Gastrocnemius medialis (tissue), 4 donors: ENCODE data around the gene RETN. TPM values are rescaled to one million over a fixed set of nuclear protein-coding genes. Genes with fewer than 3 reads are reported as not detected.

ENCODE experiments used
- ATAC-seq, 2 donors: fragments of 150-250 bp; one replicate each; pipeline ENCODE4 v1.9.1; 2016
- DNase-seq, 2 donors: peaks; one replicate each; pipeline ENCODE4 v3.0.0-alpha.2; 2019
- H3K27ac ChIP-seq, 4 donors: fragments of 200-600 bp; sonication (generic); 1 replicate in 1 of 4; 2 replicates in 3 of 4; pipeline ENCODE4 v1.5.1; 2016 to 2018; ENCODE audit warnings: mild to moderate bottlenecking in 2 of 4, moderate library complexity in 1 of 4
- H3K27me3 ChIP-seq, 3 donors: fragments of 200-600 bp; sonication (generic) in 2 of 3; 1 replicate in 1 of 3; 2 replicates in 2 of 3; pipeline versions ENCODE4 v1.5.1 to v1.6.0; 2016 to 2019; ENCODE audit warnings: mild to moderate bottlenecking in 1 of 3, moderate library complexity in 1 of 3
- H3K36me3 ChIP-seq, 2 donors: fragments of 200-600 bp; sonication (generic) in 1 of 2; one replicate each; pipeline ENCODE4 v1.5.1; 2017 to 2018
- H3K4me1 ChIP-seq, 2 donors: fragments of 200-600 bp; sonication (generic) in 1 of 2; one replicate each; pipeline ENCODE4 v1.5.1; 2016 to 2017; ENCODE audit warnings: mild to moderate bottlenecking in 2 of 2
- H3K4me3 ChIP-seq, 4 donors: fragments of 200-600 bp; sonication (generic) in 3 of 4; 1 replicate in 1 of 4; 2 replicates in 3 of 4; pipeline ENCODE4 v1.5.1; 2016 to 2019; ENCODE audit warnings: mild to moderate bottlenecking in 2 of 4
- H3K9me3 ChIP-seq, 3 donors: fragments of 200-600 bp; sonication (generic) in 2 of 3; 1 replicate in 1 of 3; 2 replicates in 2 of 3; pipeline ENCODE4 v1.5.1; 2016 to 2019
- CTCF ChIP-seq, 5 experiments: fragments of 450-650 bp in 3 of 5; fragments of 200-600 bp in 2 of 5; sonication (generic) in 2 of 5; IDR thresholded peaks in 4 of 5; conservative IDR thresholded peaks in 1 of 5; 1 replicate in 4 of 5; 2 replicates in 1 of 5; pipeline ENCODE4 v1.5.1; 2016 to 2019; ENCODE audit warnings: antibody characterized with exemption in 5 of 5, mild to moderate bottlenecking in 3 of 5, moderate library complexity in 3 of 5
- POLR2A ChIP-seq, 2 donors: fragments of 450-650 bp; IDR thresholded peaks; one replicate each; pipeline ENCODE4 v1.6.1; 2017; ENCODE audit warnings: antibody characterized with exemption in 2 of 2, mild to moderate bottlenecking in 2 of 2, moderate library complexity in 2 of 2
- in situ Hi-C, 4 donors: fragments of 200-750 bp; cut with MboI; loops; one replicate each; pipeline versions ENCODE4 v1.15.0 to v1.8.0; 2017; ENCODE audit warnings: low sequenced_read_pairs in 4 of 4
- intact Hi-C: fragments of 100-400 bp; cut with DNase I; formaldehyde crosslinking; loops from one replicate; pipeline ENCODE4 v1.15.1; 2023; ENCODE audit warnings: low total_unique reads
- total RNA-seq, 4 donors: library from RNA; depleted of rRNA; stranded (reverse); fragments of >200 nt; gene quantifications; one replicate each; pipeline versions ENCODE4 v1.1.0 to v1.2.3, GENCODE V29; 2016

The RETN gene
- total RNA-seq, 4 donors from 2014 or later = 1.2 TPM; not detected in 3

DNA sequence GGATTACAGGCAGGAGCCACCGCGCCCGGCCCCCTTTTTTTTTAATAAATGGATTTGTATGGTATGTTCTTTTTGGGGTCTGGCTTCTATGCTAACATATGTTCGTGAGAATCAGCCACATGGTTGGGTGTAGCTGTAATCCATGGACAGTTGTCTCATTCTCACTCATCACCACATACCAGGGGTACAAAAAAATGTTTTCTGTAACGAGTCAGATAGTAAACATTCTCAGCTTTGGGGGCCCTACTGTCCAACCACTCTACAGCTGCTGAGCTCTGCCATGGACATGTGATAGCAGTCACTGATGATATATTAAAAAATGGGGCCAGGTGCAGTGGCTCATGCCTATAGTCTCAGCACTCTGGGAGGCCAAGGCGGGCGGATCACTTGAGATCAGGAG, 5.1 kb upstream of the RETN start:
- DNase-seq (no peak), ATAC-seq (no peak)
- intact Hi-C loops = no loop called here
- no peaks in the 10 kb centered on the region for H3K4me1 ChIP-seq
- H3K27me3 ChIP-seq = peaks cover 0 to 7% (median 5%) of the 10 kb centered on the region in 3 donors
- no peak overlapping the region for H3K27ac ChIP-seq
- H3K36me3 ChIP-seq = no peaks in the 10 kb centered on the region
- in situ Hi-C loops = no loop called here
- no peak overlapping the region for H3K4me3 ChIP-seq
- TF ChIP-seq POLR2A (IDR thresholded peaks at IDR 0.05) = no peak
- no peak for TF ChIP-seq CTCF (IDR thresholded peaks at IDR 0.05 in 4 of 5, conservative IDR thresholded peaks at IDR 0.05 in 1 of 5)
- no peaks in the 10 kb centered on the region for H3K9me3 ChIP-seq

GRCh38 chr19:7665076-7665475, 3.8 kb upstream of the RETN start:
- Histone ChIP-seq H3K9me3 (no peaks in the 10 kb centered on the region), H3K4me1 (no peaks in the 10 kb centered on the region), H3K4me3 (no peak overlapping the region), H3K27me3 (peaks cover 0 to 7% (median 5%) of the 10 kb centered on the region in 3 donors), H3K36me3 (no peaks in the 10 kb centered on the region), H3K27ac (no peak overlapping the region)
- intact Hi-C loops (no loop called here), in situ Hi-C loops (no loop called here)
- TF ChIP-seq CTCF (IDR thresholded peaks at IDR 0.05 in 4 of 5, conservative IDR thresholded peaks at IDR 0.05 in 1 of 5) = no peak
- TF ChIP-seq POLR2A (IDR thresholded peaks at IDR 0.05) = no peak
- no peak for DNase-seq
- ATAC-seq = no peak

DNA sequence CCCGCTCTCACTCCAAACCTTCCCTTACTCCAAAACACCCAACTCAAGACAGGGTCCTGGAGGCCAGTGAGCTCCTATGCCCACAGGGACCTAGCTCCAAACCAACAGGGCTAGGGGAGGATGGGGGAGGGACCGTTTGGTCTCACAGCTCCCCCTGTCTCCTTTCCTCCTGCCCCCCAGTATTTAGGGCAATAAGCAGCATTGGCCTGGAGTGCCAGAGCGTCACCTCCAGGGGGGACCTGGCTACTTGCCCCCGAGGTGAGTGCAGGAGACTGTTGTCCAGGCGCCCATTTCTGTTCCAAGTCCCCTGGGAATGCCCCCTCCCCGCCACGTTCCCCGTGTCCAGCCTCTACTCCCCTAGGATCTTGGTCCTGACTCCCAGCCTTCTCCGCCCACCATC, 792 bp downstream of the RETN start:
- Histone ChIP-seq H3K9me3 (no peaks in the 10 kb centered on the region), H3K4me1 (no peaks in the 10 kb centered on the region), H3K36me3 (no peaks in the 10 kb centered on the region), H3K4me3 (no peak overlapping the region), H3K27ac (no peak overlapping the region), H3K27me3 (peaks cover 7 to 27% (median 13%) of the 10 kb centered on the region in 3 donors)
- ATAC-seq (no peak), DNase-seq (no peak)
- in situ Hi-C loops (loop anchor here in 1 of 4 donors (10.0 kb wide), 1 partner anchor 105 kb away; no protein-coding TSS in a partner anchor), intact Hi-C loops (no loop called here)
- TF ChIP-seq CTCF (IDR thresholded peaks at IDR 0.05 in 4 of 5, conservative IDR thresholded peaks at IDR 0.05 in 1 of 5) (no peak), POLR2A (IDR thresholded peaks at IDR 0.05) (no peak)

GRCh38 chr19:7670150-7670783, 1.4 kb downstream of the RETN start:
- Histone ChIP-seq H3K9me3 (no peaks in the 10 kb centered on the region), H3K4me3 (no peak overlapping the region), H3K4me1 (no peaks in the 10 kb centered on the region), H3K27ac (no peak overlapping the region), H3K36me3 (no peaks in the 10 kb centered on the region), H3K27me3 (peaks cover 7 to 27% (median 13%) of the 10 kb centered on the region in 3 donors)
- intact Hi-C loops (no loop called here), in situ Hi-C loops (loop anchor here in 1 of 4 donors (10.0 kb wide), 1 partner anchor 105 kb away; no protein-coding TSS in a partner anchor)
- DNase-seq (no peak), ATAC-seq (no peak)
- TF ChIP-seq POLR2A (IDR thresholded peaks at IDR 0.05) = no peak
- no peak for TF ChIP-seq CTCF (IDR thresholded peaks at IDR 0.05 in 4 of 5, conservative IDR thresholded peaks at IDR 0.05 in 1 of 5)
